HG02973 (cell line): ENCODE results near the gene C2orf76.
"Not testable (repeated sequence)": the region's sequence is repeated elsewhere in the genome, so short reads cannot be mapped to it uniquely, and the experiment has no call there.

Source experiments
- ATAC-seq: cut with Tn5 transposase; IDR thresholded peaks from one replicate; pipeline ENCODE4 v1.9.1; 2021; ENCODE audit warnings: moderate library complexity; ENCODE audit not compliant: unreplicated experiment

The C2orf76 gene

GRCh38 chr2:119377993-119378345 is 11.3 kb upstream of the C2orf76 start:
- ATAC-seq, result no peak

GRCh38 chr2:119377294-119377992 is 10.8 kb upstream of the C2orf76 start:
- no peak for ATAC-seq

GRCh38 chr2:119376810-119377209 is 10.2 kb upstream of the C2orf76 start:
- no peak for ATAC-seq

- ATAC-seq, result not testable (repeated sequence)
Measured at GRCh38 chr2:119376406-119376805, 9.8 kb upstream of the C2orf76 start.

- not testable (repeated sequence) for ATAC-seq
Measured at GRCh38 chr2:119373907-119374745, 7.5 kb upstream of the C2orf76 start.

GRCh38 chr2:119372778-119373568 is 6.3 kb upstream of the C2orf76 start:
- no peak for ATAC-seq

GRCh38 chr2:119371111-119371510 is 4.5 kb upstream of the C2orf76 start:
- no peak for ATAC-seq

- no peak for ATAC-seq
Measured at GRCh38 chr2:119369845-119370244, 3.2 kb upstream of the C2orf76 start.

GRCh38 chr2:119367472-119368099 is 952 bp upstream of the C2orf76 start:
- peak; percentile 24 for ATAC-seq

- peak; percentile 7 for ATAC-seq
Measured at GRCh38 chr2:119366161-119366648, 429 bp downstream of the C2orf76 start.

GRCh38 chr2:119365436-119365835 is 1.2 kb downstream of the C2orf76 start:
- ATAC-seq, result no peak

GRCh38 chr2:119364798-119365197 is 1.8 kb downstream of the C2orf76 start:
- ATAC-seq, result no peak

- ATAC-seq, result no peak
Measured at GRCh38 chr2:119360423-119360966, 6.1 kb downstream of the C2orf76 start.

- no peak for ATAC-seq
Measured at GRCh38 chr2:119359774-119360173, 6.9 kb downstream of the C2orf76 start.

- no peak for ATAC-seq
Measured at GRCh38 chr2:119354860-119355259, 11.8 kb downstream of the C2orf76 start.

- peak; percentile 97 for ATAC-seq
Measured at GRCh38 chr2:119352357-119352756, 14.3 kb downstream of the C2orf76 start.

- no peak for ATAC-seq
Measured at GRCh38 chr2:119350311-119350998, 16.2 kb downstream of the C2orf76 start.

- ATAC-seq, result no peak
Measured at GRCh38 chr2:119349289-119349688, 17.3 kb downstream of the C2orf76 start.

GRCh38 chr2:119341684-119342083 is 24.9 kb downstream of the C2orf76 start:
- ATAC-seq, result no peak

- ATAC-seq, result no peak
Measured at GRCh38 chr2:119339562-119339923, 27.1 kb downstream of the C2orf76 start.
